Smooth muscle cell (in vitro differentiated cells): ENCODE data around the gene TMEM91. TPM values are rescaled to one million over a fixed set of nuclear protein-coding genes. Genes with fewer than 3 reads are reported as not detected.

Source experiments
- DNase-seq: peaks from one replicate; lab custom pipeline; 2025; ENCODE audit not compliant: unreplicated experiment; lab: John Stamatoyannopoulos, UW
- H2AFZ ChIP-seq: fragments of 200-600 bp; sonication (generic); 2 replicates; pipeline ENCODE4 v1.6.0; 2016; ENCODE audit warnings: antibody characterized with exemption, low read depth, mild to moderate bottlenecking
- H3F3A ChIP-seq: fragments of 200-600 bp; sonication (generic); 2 replicates; pipeline ENCODE4 v1.6.0; 2017; ENCODE audit warnings: antibody characterized with exemption, low read depth
- H3K27ac ChIP-seq: fragments of 200-600 bp; sonication (generic); 2 replicates; pipeline ENCODE4 v1.5.1; 2016; ENCODE audit warnings: low read depth, mild to moderate bottlenecking
- H3K27me3 ChIP-seq: fragments of 200-600 bp; sonication (generic); 2 replicates; pipeline ENCODE4 v1.6.1; 2016; ENCODE audit warnings: low read depth, mild to moderate bottlenecking
- H3K36me3 ChIP-seq: fragments of 200-600 bp; sonication (generic); 2 replicates; pipeline ENCODE4 v1.5.1; 2016; ENCODE audit warnings: low read depth
- H3K4me1 ChIP-seq: fragments of 200-600 bp; sonication (generic); 2 replicates; pipeline ENCODE4 v1.5.1; 2016; ENCODE audit warnings: low read depth
- H3K4me2 ChIP-seq: fragments of 200-600 bp; sonication (generic); 2 replicates; pipeline ENCODE4 v1.6.0; 2016; ENCODE audit warnings: mild to moderate bottlenecking
- H3K4me3 ChIP-seq: fragments of 200-600 bp; sonication (generic); 2 replicates; pipeline ENCODE4 v1.5.1; 2016; ENCODE audit warnings: mild to moderate bottlenecking
- H3K79me2 ChIP-seq: fragments of 200-600 bp; sonication (generic); 2 replicates; pipeline ENCODE4 v1.6.0; 2016; ENCODE audit warnings: low read depth, mild to moderate bottlenecking
- H3K9ac ChIP-seq: fragments of 200-600 bp; sonication (generic); 2 replicates; pipeline ENCODE4 v1.6.0; 2016; ENCODE audit warnings: low read depth
- H3K9me3 ChIP-seq: fragments of 200-600 bp; sonication (generic); replicated peaks from 2 replicates; pipeline ENCODE4 v1.5.1; 2016; ENCODE audit warnings: low read depth
- H4K20me1 ChIP-seq: fragments of 200-600 bp; sonication (generic); 2 replicates; pipeline ENCODE4 v1.6.0; 2016; ENCODE audit warnings: low read depth
- CTCF ChIP-seq: fragments of 200-600 bp; sonication (generic); IDR thresholded peaks from 2 replicates; pipeline ENCODE4 v1.5.1; 2017; ENCODE audit warnings: borderline replicate concordance, mild to moderate bottlenecking, antibody characterized with exemption; ENCODE audit not compliant: insufficient read depth, poor library complexity, severe bottlenecking
- WGBS: methylation state at CpG from one replicate; pipeline ENCODE4 v1.1.7; 2016; ENCODE audit warnings: low lambda C conversion rate; 5-methylcytosine and 5-hydroxymethylcytosine counted together
- polyA plus RNA-seq: library from polyadenylated mRNA; unstranded; fragments of >200 nt; fragmentation: Nextera tagmentation; extraction: Ambion mirVana; gene quantifications from 2 replicates; pipeline ENCODE4 v1.2.1, GENCODE V29; 2016
- total RNA-seq: library from RNA; depleted of rRNA; stranded (reverse); fragments of >200 nt; gene quantifications from 2 replicates; pipeline ENCODE4 v1.2.3, GENCODE V29; 2014

The TMEM91 gene
- total and polyA plus RNA-seq, 2 experiments from 2014 or later: 11.0 to 24.3 TPM

- Histone ChIP-seq H3K36me3 (no peaks in the 10 kb centered on the region), H3K4me3 (peak overlapping the region; percentile 67), H3K4me1 (peaks cover 6% of the 10 kb centered on the region), H3F3A (no peaks in the 10 kb centered on the region), H3K4me2 (peak overlapping the region; percentile 98), H3K27ac (no peak overlapping the region), H3K79me2 (no peaks in the 10 kb centered on the region), H3K9me3 (no peaks in the 10 kb centered on the region), H3K27me3 (no peaks in the 10 kb centered on the region), H2AFZ (no peak overlapping the region), H3K9ac (no peak overlapping the region), H4K20me1 (no peaks in the 10 kb centered on the region)
- WGBS: 100% methylated on average over 1 of the region's 1 CpG
- no peak for TF ChIP-seq CTCF
- no peak for DNase-seq
Measured at GRCh38 chr19:41428481-41428859, 52.1 kb downstream of the TMEM91 start.

- H3K4me2 ChIP-seq: no peak overlapping the region
- H3F3A ChIP-seq: no peaks in the 10 kb centered on the region
- no peak overlapping the region for H2AFZ ChIP-seq
- no peak overlapping the region for H3K4me3 ChIP-seq
- H3K27ac ChIP-seq: no peak overlapping the region
- TF ChIP-seq CTCF: no peak
- WGBS: 75% methylated on average over 6 of the region's 6 CpGs
- no peak for DNase-seq
- no peaks in the 10 kb centered on the region for H4K20me1 ChIP-seq
- no peak overlapping the region for H3K9ac ChIP-seq
- no peaks in the 10 kb centered on the region for H3K36me3 ChIP-seq
- H3K4me1 ChIP-seq: peaks cover 6% of the 10 kb centered on the region
- H3K79me2 ChIP-seq: no peaks in the 10 kb centered on the region
- H3K27me3 ChIP-seq: no peaks in the 10 kb centered on the region
- no peaks in the 10 kb centered on the region for H3K9me3 ChIP-seq
Measured at GRCh38 chr19:41430922-41431321, 54.6 kb downstream of the TMEM91 start.

GRCh38 chr19:41431426-41432386 is 55.4 kb downstream of the TMEM91 start:
- Histone ChIP-seq H3K4me2 (no peak overlapping the region), H3K27ac (no peak overlapping the region), H3K79me2 (no peaks in the 10 kb centered on the region), H3F3A (no peaks in the 10 kb centered on the region), H3K27me3 (no peaks in the 10 kb centered on the region), H3K9me3 (no peaks in the 10 kb centered on the region), H2AFZ (no peak overlapping the region), H3K4me1 (peaks cover 4% of the 10 kb centered on the region), H3K36me3 (no peaks in the 10 kb centered on the region), H3K9ac (no peak overlapping the region), H4K20me1 (no peaks in the 10 kb centered on the region), H3K4me3 (no peak overlapping the region)
- DNase-seq: no peak
- WGBS: 90% methylated on average over 23 of the region's 23 CpGs
- peak; percentile 15 for TF ChIP-seq CTCF
